K562 (cell line): ENCODE results near the gene C1orf94. TPM values are rescaled to one million over a fixed set of nuclear protein-coding genes. Genes with fewer than 3 reads are reported as not detected.

ENCODE experiments used
- CREB5 ChIP-seq: fragments of 250-450 bp; sonication (Bioruptor Pico); IDR thresholded peaks from 2 replicates; pipeline ENCODE4 v1.5.0; 2020; ENCODE audit warnings: mild to moderate bottlenecking
- MGA ChIP-seq: fragments of 450-650 bp; IDR thresholded peaks from 2 replicates; pipeline ENCODE4 v1.6.1; 2016; ENCODE audit warnings: mild to moderate bottlenecking, moderate library complexity
- ZNF511 ChIP-seq: sonication (generic); formaldehyde crosslinking; IDR thresholded peaks from 2 replicates; pipeline ENCODE4 v1.8.0; 2022; ENCODE audit warnings: mild to moderate bottlenecking, missing genetic modification reagents
- ZNF644 ChIP-seq: fragments of 200-800 bp; sonication (Bioruptor generic); IDR thresholded peaks from 2 replicates; pipeline ENCODE4 v1.6.1; 2016; ENCODE audit warnings: low read depth, missing genetic modification characterization, missing compliant biosample characterization
- polyA plus RNA-seq, 8 experiments: library from polyadenylated mRNA; depleted of rRNA in 4 of 8; stranded (reverse) in 5 of 8; unstranded in 3 of 8; fragments of >200 nt; fragmentation: Nextera tagmentation in 2 of 8; fragmentation: Illumina TruSeq in 1 of 8; extraction: Ambion mirVana in 2 of 8; extraction: Trizol in 1 of 8; gene quantifications; 2 replicates each; pipeline versions ENCODE4 v1.2.1 to v1.2.3, GENCODE V29; 2011 to 2014; ENCODE audit warnings: inconsistent platforms in 1 of 8, missing spikeins in 1 of 8
- total RNA-seq, 7 experiments: library from RNA; depleted of rRNA in 6 of 7; stranded (reverse); fragments of >200 nt in 6 of 7; fragmentation: Illumina TruSeq in 2 of 7; extraction: Trizol in 2 of 7; gene quantifications; 2 replicates each; pipeline versions ENCODE4 v1.2.1 to v1.2.3, GENCODE V29; 2011 to 2021; ENCODE audit warnings: low replicate concordance in 1 of 7

C1orf94 gene
- total and polyA plus RNA-seq, 9 of the 15 experiments (the other 6 are each of a cell fraction or from before 2014, with no cell fraction given), result not detected

GRCh38 chr1:34140011-34140676 lies 36.6 kb upstream of the C1orf94 start (continued):
- no peak for TF ChIP-seq MGA
- TF ChIP-seq CREB5 (CRISPR knock-in tag), result no peak
- TF ChIP-seq ZNF644 (tag), result no peak
- no peak for TF ChIP-seq ZNF511 (CRISPR knock-in tag)
